ENCODE results near the gene SMARCA4. TPM values are rescaled to one million over a fixed set of nuclear protein-coding genes. Genes with fewer than 3 reads are reported as not detected.

Gene SMARCA4
- total and polyA plus RNA-seq, 12 donors, result 46.3 to 124 (median 64.9) TPM

GRCh38 chr19:10921910-10922637, 38.8 kb upstream of the SMARCA4 start:
- H3K4me1 ChIP-seq (replicated peaks in 1 of 2), result peaks cover 0 to 9% of the 10 kb centered on the region in 2 donors
- no peak overlapping the region for H3K27ac ChIP-seq
- intact Hi-C loops (cut with DNase I), result loop anchor here in 1 of 2 donors (5.0 kb wide), 1 partner anchor 50 kb away; the partner anchor contains the start of gene CARM1
- H3K36me3 ChIP-seq (replicated peaks in 1 of 2), result peaks cover 0 to 56% of the 10 kb centered on the region in 2 donors
- WGBS, 4 donors, result 77 to 88% (median 80%) methylated on average over 22 to 33 of the region's 33 CpGs
- H3K4me3 ChIP-seq, result no peak overlapping the region
- TF ChIP-seq POLR2A (IDR thresholded peaks at IDR 0.05), result no peak
- no peak for TF ChIP-seq CTCF (IDR thresholded peaks at IDR 0.05)
- no peaks in the 10 kb centered on the region for H3K27me3 ChIP-seq
- DNase-seq, result peak in 1 of 7 donors; percentile 25
- H3K9me3 ChIP-seq (replicated peaks in 1 of 3), result no peaks in the 10 kb centered on the region

- peaks cover 3 to 14% of the 10 kb centered on the region in 2 donors for H3K4me1 ChIP-seq (replicated peaks in 1 of 2)
- no peak overlapping the region for H3K4me3 ChIP-seq
- no peak for DNase-seq
- H3K9me3 ChIP-seq (replicated peaks in 1 of 3), result no peaks in the 10 kb centered on the region
- H3K36me3 ChIP-seq (replicated peaks in 1 of 2), result peaks cover 0 to 56% of the 10 kb centered on the region in 2 donors
- 83 to 95% (median 90%) methylated on average over 10 to 13 of the region's 13 CpGs for WGBS, 4 donors
- no peaks in the 10 kb centered on the region for H3K27me3 ChIP-seq
- H3K27ac ChIP-seq, result no peak overlapping the region
- intact Hi-C loops (cut with DNase I), result loop anchor here in 1 of 2 donors (5.0 kb wide), 1 partner anchor 50 kb away; the partner anchor contains the start of gene CARM1
- TF ChIP-seq POLR2A (IDR thresholded peaks at IDR 0.05), result no peak
- TF ChIP-seq CTCF (IDR thresholded peaks at IDR 0.05), result no peak
Observed at GRCh38 chr19:10922638-10923014, 38.2 kb upstream of the SMARCA4 start.

DNA sequence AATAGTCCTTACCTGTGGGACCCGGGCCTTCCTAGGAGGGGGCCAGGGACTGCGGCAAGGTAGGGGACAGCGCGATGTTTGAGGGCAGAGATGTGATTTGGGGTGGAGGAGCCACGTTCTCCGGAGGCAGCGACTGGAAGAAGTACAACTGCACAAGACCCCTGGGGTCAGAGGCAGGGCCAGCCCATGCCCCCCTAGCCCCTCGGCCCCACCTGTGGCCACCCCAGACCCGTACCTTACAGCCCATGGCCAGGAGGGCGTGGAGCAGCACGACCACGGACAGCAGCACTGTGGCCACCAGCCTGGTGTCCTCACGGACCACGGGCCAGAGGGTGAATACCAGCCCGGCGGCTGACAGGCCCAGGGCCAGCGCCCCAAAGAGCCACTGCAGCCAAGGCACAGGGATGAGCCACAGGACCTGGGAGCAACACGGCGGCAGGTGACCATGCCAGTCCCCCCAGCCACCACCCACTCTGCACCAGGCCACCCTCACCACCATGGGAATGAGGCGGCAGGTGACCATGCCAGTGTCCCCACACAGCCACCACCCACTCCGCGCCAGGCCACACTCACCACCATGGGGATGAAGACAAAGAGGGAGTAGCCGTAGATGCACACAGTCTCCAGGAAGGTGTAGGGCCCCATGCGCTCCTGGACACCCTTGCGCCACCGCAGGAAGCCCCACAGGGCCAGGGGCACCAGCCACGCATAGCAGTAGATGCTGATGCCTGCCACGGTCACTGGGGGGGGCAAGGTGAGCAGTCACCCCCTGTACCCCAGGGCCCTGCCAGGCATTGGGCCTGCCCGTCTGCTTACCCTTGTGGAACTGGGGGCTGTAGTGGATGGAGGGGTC, 37.3 kb upstream of the SMARCA4 start:
- no peak overlapping the region for H3K27ac ChIP-seq
- intact Hi-C loops (cut with DNase I), result loop anchor here in 1 of 2 donors (5.0 kb wide), 1 partner anchor 51 kb away; the partner anchor contains the start of gene CARM1
- H3K36me3 ChIP-seq (replicated peaks in 1 of 2), result peaks cover 0 to 56% of the 10 kb centered on the region in 2 donors
- DNase-seq, result peak in 1 of 7 donors; percentile 22
- H3K4me1 ChIP-seq (replicated peaks in 1 of 2), result peaks cover 8 to 17% of the 10 kb centered on the region in 2 donors
- whole genome bisulfite sequencing, 4 donors, result 91 to 92% (median 91%) methylated on average over 11 to 29 of the region's 29 CpGs
- no peak for TF ChIP-seq POLR2A (IDR thresholded peaks at IDR 0.05)
- TF ChIP-seq CTCF (IDR thresholded peaks at IDR 0.05), result no peak
- no peaks in the 10 kb centered on the region for H3K27me3 ChIP-seq
- H3K9me3 ChIP-seq (replicated peaks in 1 of 3), result no peaks in the 10 kb centered on the region
- H3K4me3 ChIP-seq, result no peak overlapping the region

GRCh38 chr19:10924597-10924996, 36.2 kb upstream of the SMARCA4 start:
- H3K36me3 ChIP-seq (replicated peaks in 1 of 2), result peaks cover 0 to 54% of the 10 kb centered on the region in 2 donors
- WGBS, 4 donors, result 85 to 90% (median 88%) methylated on average over 12 to 13 of the region's 13 CpGs
- no peaks in the 10 kb centered on the region for H3K9me3 ChIP-seq (replicated peaks in 1 of 3)

More at GRCh38 chr19:10924597-10924996, 36.2 kb upstream of the SMARCA4 start:
- no peak overlapping the region for H3K27ac ChIP-seq
- TF ChIP-seq CTCF (IDR thresholded peaks at IDR 0.05) (no peak), POLR2A (IDR thresholded peaks at IDR 0.05) (no peak)
- no peak for DNase-seq
- peaks cover 12 to 22% of the 10 kb centered on the region in 2 donors for H3K4me1 ChIP-seq (replicated peaks in 1 of 2)
- intact Hi-C loops (cut with DNase I), result loop anchor here in 1 of 2 donors (5.0 kb wide), 1 partner anchor 52 kb away; the partner anchor contains the start of gene CARM1
- no peaks in the 10 kb centered on the region for H3K27me3 ChIP-seq
- H3K4me3 ChIP-seq, result no peak overlapping the region
